K562 (cell line): ENCODE measurements around the gene EDEM1. TPM values are rescaled to one million over a fixed set of nuclear protein-coding genes. Genes with fewer than 3 reads are reported as not detected.
A peak's percentile ranks its signal among the peaks of the same experiment; 100 is the strongest.

ENCODE experiments used
- AFF4 ChIP-seq: sonication (generic); formaldehyde crosslinking; IDR thresholded peaks from 2 replicates; pipeline ENCODE4 v1.8.0; 2023; ENCODE audit warnings: mild to moderate bottlenecking, missing genetic modification reagents
- BRD4 ChIP-seq: fragments of 200-600 bp; sonication (generic); IDR thresholded peaks from 2 replicates; pipeline ENCODE4 v1.6.1; 2017; ENCODE audit warnings: inconsistent platforms
- GATA2 ChIP-seq: sonication (generic); formaldehyde crosslinking; IDR thresholded peaks from 2 replicates; pipeline ENCODE4 v1.4.0; 2020; ENCODE audit warnings: mild to moderate bottlenecking, missing genetic modification reagents
- HDAC8 ChIP-seq: fragments of 450-650 bp; IDR thresholded peaks from 2 replicates; pipeline ENCODE4 v1.6.1; 2016; ENCODE audit warnings: mild to moderate bottlenecking, missing genetic modification characterization, moderate library complexity, missing compliant biosample characterization
- KAT2B ChIP-seq: IDR thresholded peaks from one replicate; pipeline ENCODE4 v1.6.1; 2012; ENCODE audit warnings: low read depth, mild to moderate bottlenecking, control low read depth, inconsistent platforms, low read length, moderate library complexity
- KLF16 ChIP-seq: IDR thresholded peaks from 2 replicates; pipeline ENCODE4 v1.6.1; 2016; ENCODE audit warnings: antibody characterized with exemption
- ZNF280A ChIP-seq: fragments of 450-650 bp; IDR thresholded peaks from 2 replicates; pipeline ENCODE4 v1.6.1; 2018; ENCODE audit warnings: mild to moderate bottlenecking, low read depth; ENCODE audit not compliant: partially characterized antibody
- ZNF3 ChIP-seq: fragments of 250-450 bp; sonication (Bioruptor Pico); IDR thresholded peaks from 2 replicates; pipeline ENCODE4 v1.5.0; 2021; ENCODE audit warnings: mild to moderate bottlenecking, moderate library complexity
- ZSCAN32 ChIP-seq: fragments of 450-650 bp; formaldehyde crosslinking; IDR thresholded peaks from 2 replicates; pipeline ENCODE4 v1.4.0; 2020; ENCODE audit warnings: mild to moderate bottlenecking, moderate library complexity
- polyA plus RNA-seq, 8 experiments: library from polyadenylated mRNA; depleted of rRNA in 4 of 8; stranded (reverse) in 5 of 8; unstranded in 3 of 8; fragments of >200 nt; fragmentation: Nextera tagmentation in 2 of 8; fragmentation: Illumina TruSeq in 1 of 8; extraction: Ambion mirVana in 2 of 8; extraction: Trizol in 1 of 8; gene quantifications; 2 replicates each; pipeline versions ENCODE4 v1.2.1 to v1.2.3, GENCODE V29; 2011 to 2014; ENCODE audit warnings: inconsistent platforms in 1 of 8, missing spikeins in 1 of 8
- total RNA-seq, 7 experiments: library from RNA; depleted of rRNA in 6 of 7; stranded (reverse); fragments of >200 nt in 6 of 7; fragmentation: Illumina TruSeq in 2 of 7; extraction: Trizol in 2 of 7; gene quantifications; 2 replicates each; pipeline versions ENCODE4 v1.2.1 to v1.2.3, GENCODE V29; 2011 to 2021; ENCODE audit warnings: low replicate concordance in 1 of 7

The EDEM1 gene
- total and polyA plus RNA-seq, 9 of the 15 experiments (the other 6 are each of a cell fraction or from before 2014, with no cell fraction given), result 6.2 to 36.7 (median 14.3) TPM

- TF ChIP-seq AFF4, result no peak
- no peak for TF ChIP-seq ZNF280A
- TF ChIP-seq ZNF3 (CRISPR knock-in tag), result no peak
- no peak for TF ChIP-seq KAT2B
- no peak; the same call in 1 of the 2 replicates for TF ChIP-seq BRD4
- TF ChIP-seq ZSCAN32 (CRISPR knock-in tag), result peak; percentile 100
- TF ChIP-seq HDAC8 (tag), result peak; percentile 78
- TF ChIP-seq GATA2 (CRISPR knock-in tag), result no peak
- no peak for TF ChIP-seq KLF16
These were observed 10.2 kb downstream of the EDEM1 start (continued) for GRCh38 chr3:5197470-5198312.
